Measurements from ENCODE around the gene PSMD1.

DNA sequence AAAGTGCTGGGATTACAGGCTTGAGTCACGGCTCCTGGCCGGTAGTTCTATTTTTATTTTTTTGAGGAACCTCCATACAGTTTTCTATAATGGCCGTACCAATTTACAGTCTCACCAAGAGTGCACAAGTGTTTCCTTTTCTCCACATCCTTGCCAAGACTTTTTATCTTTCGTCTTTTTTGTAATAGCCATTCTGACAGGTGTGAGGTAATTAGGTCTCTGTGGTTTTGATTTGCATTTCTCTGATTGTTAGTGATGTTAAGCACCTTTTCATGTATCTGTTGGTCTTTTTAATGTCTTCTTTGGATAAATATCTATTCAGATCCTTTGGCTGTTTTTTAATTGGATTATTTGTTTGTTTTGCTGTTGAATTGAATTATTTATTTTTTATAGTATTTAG, 151.1 kb downstream of the PSMD1 start:
- no peak for TF ChIP-seq EZH2phosphoT487 (conservative IDR thresholded peaks at IDR 0.05; ENCODE audit: low read length)
- TF ChIP-seq, protein P1, sequence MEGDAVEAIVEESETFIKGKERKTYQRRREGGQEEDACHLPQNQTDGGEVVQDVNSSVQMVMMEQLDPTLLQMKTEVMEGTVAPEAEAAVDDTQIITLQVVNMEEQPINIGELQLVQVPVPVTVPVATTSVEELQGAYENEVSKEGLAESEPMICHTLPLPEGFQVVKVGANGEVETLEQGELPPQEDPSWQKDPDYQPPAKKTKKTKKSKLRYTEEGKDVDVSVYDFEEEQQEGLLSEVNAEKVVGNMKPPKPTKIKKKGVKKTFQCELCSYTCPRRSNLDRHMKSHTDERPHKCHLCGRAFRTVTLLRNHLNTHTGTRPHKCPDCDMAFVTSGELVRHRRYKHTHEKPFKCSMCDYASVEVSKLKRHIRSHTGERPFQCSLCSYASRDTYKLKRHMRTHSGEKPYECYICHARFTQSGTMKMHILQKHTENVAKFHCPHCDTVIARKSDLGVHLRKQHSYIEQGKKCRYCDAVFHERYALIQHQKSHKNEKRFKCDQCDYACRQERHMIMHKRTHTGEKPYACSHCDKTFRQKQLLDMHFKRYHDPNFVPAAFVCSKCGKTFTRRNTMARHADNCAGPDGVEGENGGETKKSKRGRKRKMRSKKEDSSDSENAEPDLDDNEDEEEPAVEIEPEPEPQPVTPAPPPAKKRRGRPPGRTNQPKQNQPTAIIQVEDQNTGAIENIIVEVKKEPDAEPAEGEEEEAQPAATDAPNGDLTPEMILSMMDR (IDR thresholded peaks at IDR 0.05; ENCODE audit: insufficient read depth, low read length, poor library complexity, severe bottlenecking), result no peak
